T-helper 2 cell treated with Interferon-gamma antibody and Interleukin-4, amounts not matched to agents 100 ng/mL and 5 ng/mL, for 36 hours (primary cell): Measurements from ENCODE around the gene MRGPRD. TPM values are rescaled to one million over a fixed set of nuclear protein-coding genes. Genes with fewer than 3 reads are reported as not detected.

Source experiments
- intact Hi-C: fragments of 100-400 bp; cut with micrococcal nuclease; formaldehyde crosslinking; loops from one replicate; pipeline ENCODE4 v1.15.1; 2023
- total RNA-seq: library from RNA; stranded (reverse); gene quantifications from 2 replicates; pipeline ENCODE4 v1.2.3, GENCODE V29; 2022

Gene MRGPRD
- total RNA-seq, 1 donor from 2014 or later = not detected

GRCh38 chr11:68932933-68933577 is 47.7 kb downstream of the MRGPRD start:
- intact Hi-C loops = no loop called here

- intact Hi-C loops = no loop called here
Observed at GRCh38 chr11:68932358-68932757, 48.4 kb downstream of the MRGPRD start.

GRCh38 chr11:68931911-68932310 is 48.9 kb downstream of the MRGPRD start:
- intact Hi-C loops = no loop called here

GRCh38 chr11:68930991-68931855 is 49.6 kb downstream of the MRGPRD start:
- intact Hi-C loops = no loop called here

Other genes starting within 250 kb of the MRGPRD start
- 7.6 and 11.0 TPM in 2 replicates for gene TESMIN, start 229.5 kb downstream of the MRGPRD start, total RNA-seq
- 56.1 and 57.4 TPM in 2 replicates for gene CPT1A, start 139.1 kb downstream of the MRGPRD start, total RNA-seq
- gene MRPL21, start 77.2 kb downstream of the MRGPRD start, total RNA-seq = 67.7 and 69.1 TPM in 2 replicates
- 27.2 and 27.4 TPM in 2 replicates for gene IGHMBP2, start 77.1 kb downstream of the MRGPRD start, total RNA-seq
- gene MRGPRF, start 32.3 kb upstream of the MRGPRD start, total RNA-seq = not detected in 2 replicates
- gene TPCN2, start 67.9 kb upstream of the MRGPRD start, total RNA-seq = 22.1 and 23.3 TPM in 2 replicates
- gene SMIM38, start 174.9 kb upstream of the MRGPRD start, total RNA-seq = 0.25 and 0.43 TPM in 2 replicates